ENCODE results near the gene HOXB4.

- TF ChIP-seq TAF1 (IDR thresholded peaks at IDR 0.05; ENCODE audit: low read depth, low read length) (no peak), POLR2A (IDR thresholded peaks at IDR 0.05; ENCODE audit: low read depth, low read length) (no peak), POLR2AphosphoS5 (IDR thresholded peaks at IDR 0.05; ENCODE audit: low read depth, low read length) (no peak)
Measured at GRCh38 chr17:48575066-48575582, 3.0 kb downstream of the HOXB4 start.

All from GM12891 (cell line).